HCT116 (cell line): ENCODE results near the gene SPCS3.
"Not testable (repeated sequence)": the region's sequence is repeated elsewhere in the genome, so short reads cannot be mapped to it uniquely, and the experiment has no call there.

Source experiments
- CBX3 ChIP-seq: IDR thresholded peaks from 2 replicates; pipeline ENCODE4 v1.6.1; 2012; ENCODE audit warnings: low read depth
- CEBPB ChIP-seq: IDR thresholded peaks from 2 replicates; pipeline ENCODE4 v1.6.1; 2012; ENCODE audit warnings: low read depth
- EGR1 ChIP-seq: IDR thresholded peaks from 2 replicates; pipeline ENCODE4 v1.6.1; 2012; ENCODE audit warnings: low read depth
- JUND ChIP-seq: IDR thresholded peaks from 2 replicates; pipeline ENCODE4 v1.6.1; 2012
- POLR2A ChIP-seq: IDR thresholded peaks from 2 replicates; pipeline ENCODE4 v1.7.0; 2011; ENCODE audit warnings: borderline replicate concordance; ENCODE audit not compliant: insufficient read depth, insufficient read length; ENCODE audit errors: extremely low read depth
- POLR2AphosphoS5 ChIP-seq: IDR thresholded peaks from 2 replicates; pipeline ENCODE4 v1.6.1; 2011; ENCODE audit warnings: mild to moderate bottlenecking, low read depth, low read length, moderate library complexity
- RAD21 ChIP-seq: IDR thresholded peaks from 2 replicates; pipeline ENCODE4 v1.6.1; 2012; ENCODE audit warnings: low read depth, mild to moderate bottlenecking
- TF ChIP-seq, protein P1 (sequence below), 3 experiments: fragments of 200-600 bp in 1 of 3; sonication (generic) in 1 of 3; IDR thresholded peaks in 2 of 3; conservative IDR thresholded peaks in 1 of 3; 2 replicates each; pipeline ENCODE4 v1.5.1; 2012 to 2017; ENCODE audit warnings: low read depth in 2 of 3, low read length in 2 of 3, antibody characterized with exemption in 1 of 3, borderline replicate concordance in 1 of 3, control low read depth in 1 of 3, mild to moderate bottlenecking in 1 of 3, mixed read lengths in 1 of 3, mixed run types in 1 of 3, moderate library complexity in 1 of 3; ENCODE audit not compliant: insufficient read depth in 1 of 3
- TF ChIP-seq, protein P2 (sequence below): IDR thresholded peaks from 2 replicates; pipeline ENCODE4 v1.6.1; 2012
- TF ChIP-seq, protein P3 (sequence below): IDR thresholded peaks from 2 replicates; pipeline ENCODE4 v1.6.1; 2012; ENCODE audit warnings: low read depth
- TF ChIP-seq, protein P4 (sequence below): IDR thresholded peaks from 2 replicates; pipeline ENCODE4 v1.6.1; 2011; ENCODE audit warnings: mild to moderate bottlenecking, low read length, moderate library complexity; ENCODE audit not compliant: insufficient replicate concordance; ENCODE audit errors: extremely low read depth

DNA sequence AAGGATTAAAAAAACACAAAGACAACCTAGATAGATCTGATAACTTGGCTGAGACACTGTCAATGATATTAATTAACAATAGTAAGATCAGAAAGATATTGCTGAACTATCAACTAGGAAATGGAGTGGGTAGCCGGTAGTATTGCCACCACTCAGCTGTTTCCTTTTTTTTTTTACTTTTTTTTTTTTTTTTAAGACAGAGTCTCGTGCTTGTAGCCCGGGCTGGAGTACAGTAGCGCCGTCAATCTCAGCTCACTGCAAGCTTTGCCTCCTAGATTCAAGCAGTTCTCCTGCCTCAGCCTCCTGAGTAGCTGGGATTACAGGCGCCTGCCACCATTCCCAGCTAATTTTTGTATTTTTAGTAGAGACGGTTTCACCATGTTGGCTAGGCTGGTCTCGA is 5.1 kb downstream of the SPCS3 start:
- TF ChIP-seq, protein P1, sequence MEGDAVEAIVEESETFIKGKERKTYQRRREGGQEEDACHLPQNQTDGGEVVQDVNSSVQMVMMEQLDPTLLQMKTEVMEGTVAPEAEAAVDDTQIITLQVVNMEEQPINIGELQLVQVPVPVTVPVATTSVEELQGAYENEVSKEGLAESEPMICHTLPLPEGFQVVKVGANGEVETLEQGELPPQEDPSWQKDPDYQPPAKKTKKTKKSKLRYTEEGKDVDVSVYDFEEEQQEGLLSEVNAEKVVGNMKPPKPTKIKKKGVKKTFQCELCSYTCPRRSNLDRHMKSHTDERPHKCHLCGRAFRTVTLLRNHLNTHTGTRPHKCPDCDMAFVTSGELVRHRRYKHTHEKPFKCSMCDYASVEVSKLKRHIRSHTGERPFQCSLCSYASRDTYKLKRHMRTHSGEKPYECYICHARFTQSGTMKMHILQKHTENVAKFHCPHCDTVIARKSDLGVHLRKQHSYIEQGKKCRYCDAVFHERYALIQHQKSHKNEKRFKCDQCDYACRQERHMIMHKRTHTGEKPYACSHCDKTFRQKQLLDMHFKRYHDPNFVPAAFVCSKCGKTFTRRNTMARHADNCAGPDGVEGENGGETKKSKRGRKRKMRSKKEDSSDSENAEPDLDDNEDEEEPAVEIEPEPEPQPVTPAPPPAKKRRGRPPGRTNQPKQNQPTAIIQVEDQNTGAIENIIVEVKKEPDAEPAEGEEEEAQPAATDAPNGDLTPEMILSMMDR (IDR thresholded peaks at IDR 0.05 in 2 of 3, conservative IDR thresholded peaks at IDR 0.05 in 1 of 3; ENCODE audit: borderline replicate concordance in 1 of 3, insufficient read depth in 1 of 3, low read depth in 2 of 3, low read length in 2 of 3): not testable (repeated sequence)
- TF ChIP-seq RAD21, POLR2AphosphoS5, CEBPB, CBX3, POLR2A, EGR1, JUND: not testable (repeated sequence)
- TF ChIP-seq, protein P2, sequence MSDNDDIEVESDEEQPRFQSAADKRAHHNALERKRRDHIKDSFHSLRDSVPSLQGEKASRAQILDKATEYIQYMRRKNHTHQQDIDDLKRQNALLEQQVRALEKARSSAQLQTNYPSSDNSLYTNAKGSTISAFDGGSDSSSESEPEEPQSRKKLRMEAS: not testable (repeated sequence)
- TF ChIP-seq, protein P3, sequence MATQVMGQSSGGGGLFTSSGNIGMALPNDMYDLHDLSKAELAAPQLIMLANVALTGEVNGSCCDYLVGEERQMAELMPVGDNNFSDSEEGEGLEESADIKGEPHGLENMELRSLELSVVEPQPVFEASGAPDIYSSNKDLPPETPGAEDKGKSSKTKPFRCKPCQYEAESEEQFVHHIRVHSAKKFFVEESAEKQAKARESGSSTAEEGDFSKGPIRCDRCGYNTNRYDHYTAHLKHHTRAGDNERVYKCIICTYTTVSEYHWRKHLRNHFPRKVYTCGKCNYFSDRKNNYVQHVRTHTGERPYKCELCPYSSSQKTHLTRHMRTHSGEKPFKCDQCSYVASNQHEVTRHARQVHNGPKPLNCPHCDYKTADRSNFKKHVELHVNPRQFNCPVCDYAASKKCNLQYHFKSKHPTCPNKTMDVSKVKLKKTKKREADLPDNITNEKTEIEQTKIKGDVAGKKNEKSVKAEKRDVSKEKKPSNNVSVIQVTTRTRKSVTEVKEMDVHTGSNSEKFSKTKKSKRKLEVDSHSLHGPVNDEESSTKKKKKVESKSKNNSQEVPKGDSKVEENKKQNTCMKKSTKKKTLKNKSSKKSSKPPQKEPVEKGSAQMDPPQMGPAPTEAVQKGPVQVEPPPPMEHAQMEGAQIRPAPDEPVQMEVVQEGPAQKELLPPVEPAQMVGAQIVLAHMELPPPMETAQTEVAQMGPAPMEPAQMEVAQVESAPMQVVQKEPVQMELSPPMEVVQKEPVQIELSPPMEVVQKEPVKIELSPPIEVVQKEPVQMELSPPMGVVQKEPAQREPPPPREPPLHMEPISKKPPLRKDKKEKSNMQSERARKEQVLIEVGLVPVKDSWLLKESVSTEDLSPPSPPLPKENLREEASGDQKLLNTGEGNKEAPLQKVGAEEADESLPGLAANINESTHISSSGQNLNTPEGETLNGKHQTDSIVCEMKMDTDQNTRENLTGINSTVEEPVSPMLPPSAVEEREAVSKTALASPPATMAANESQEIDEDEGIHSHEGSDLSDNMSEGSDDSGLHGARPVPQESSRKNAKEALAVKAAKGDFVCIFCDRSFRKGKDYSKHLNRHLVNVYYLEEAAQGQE: not testable (repeated sequence)
- TF ChIP-seq, protein P4, sequence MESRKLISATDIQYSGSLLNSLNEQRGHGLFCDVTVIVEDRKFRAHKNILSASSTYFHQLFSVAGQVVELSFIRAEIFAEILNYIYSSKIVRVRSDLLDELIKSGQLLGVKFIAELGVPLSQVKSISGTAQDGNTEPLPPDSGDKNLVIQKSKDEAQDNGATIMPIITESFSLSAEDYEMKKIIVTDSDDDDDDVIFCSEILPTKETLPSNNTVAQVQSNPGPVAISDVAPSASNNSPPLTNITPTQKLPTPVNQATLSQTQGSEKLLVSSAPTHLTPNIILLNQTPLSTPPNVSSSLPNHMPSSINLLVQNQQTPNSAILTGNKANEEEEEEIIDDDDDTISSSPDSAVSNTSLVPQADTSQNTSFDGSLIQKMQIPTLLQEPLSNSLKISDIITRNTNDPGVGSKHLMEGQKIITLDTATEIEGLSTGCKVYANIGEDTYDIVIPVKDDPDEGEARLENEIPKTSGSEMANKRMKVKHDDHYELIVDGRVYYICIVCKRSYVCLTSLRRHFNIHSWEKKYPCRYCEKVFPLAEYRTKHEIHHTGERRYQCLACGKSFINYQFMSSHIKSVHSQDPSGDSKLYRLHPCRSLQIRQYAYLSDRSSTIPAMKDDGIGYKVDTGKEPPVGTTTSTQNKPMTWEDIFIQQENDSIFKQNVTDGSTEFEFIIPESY: not testable (repeated sequence)
